Measurements from ENCODE around the gene SUPT16H. TPM values are rescaled to one million over a fixed set of nuclear protein-coding genes. Genes with fewer than 3 reads are reported as not detected.
"Not testable (repeated sequence)": the region's sequence is repeated elsewhere in the genome, so short reads cannot be mapped to it uniquely, and the experiment has no call there.

SUPT16H gene
- total RNA-seq, 2 donors from 2014 or later: 141 to 155 TPM

DNA sequence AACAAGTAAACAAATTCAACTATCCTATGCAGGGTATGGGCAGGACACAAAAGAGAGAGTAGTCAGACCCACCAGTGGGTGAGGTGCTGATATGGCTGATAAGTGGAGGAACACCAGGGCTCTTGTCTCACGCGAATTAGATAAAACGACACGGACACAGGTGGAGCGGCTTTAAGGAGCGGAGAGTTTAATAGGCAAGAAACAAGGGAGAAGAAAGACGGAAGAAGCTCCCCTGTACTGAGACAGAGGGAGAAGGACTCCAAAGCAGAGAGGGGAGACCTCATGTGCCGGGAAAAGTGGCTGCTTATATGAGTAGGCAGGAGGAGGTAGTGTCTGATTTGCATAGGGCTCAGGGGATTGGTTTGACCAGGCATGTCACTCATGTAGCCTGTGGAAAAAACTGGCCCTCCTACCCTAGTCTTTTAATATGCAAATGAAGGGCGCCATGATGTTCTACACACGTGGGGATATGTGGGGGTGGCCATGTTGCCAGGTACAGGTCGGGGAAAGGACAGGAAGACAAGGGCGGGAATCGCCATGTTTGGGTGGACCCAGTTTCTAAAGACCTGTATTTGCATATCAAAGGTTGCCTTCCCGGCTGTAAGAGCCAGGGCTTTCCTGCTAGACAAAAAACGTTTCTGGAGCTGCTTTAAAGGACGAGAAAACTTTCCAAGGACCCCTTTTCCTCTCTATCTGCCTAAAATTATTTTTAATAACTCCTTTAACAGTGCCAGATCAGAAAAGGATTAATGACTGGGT, 75.2 kb downstream of the SUPT16H start:
- Mint-ChIP-seq H3K4me1 (ENCODE audit: low read depth) (peaks cover 21% of the 10 kb centered on the region), H3K9me3 (no peaks in the 10 kb centered on the region), H3K36me3 (ENCODE audit: insufficient read depth in 2 of 2) (no peaks in the 10 kb centered on the region), H3K27me3 (ENCODE audit: low read depth) (no peaks in the 10 kb centered on the region), H3K27ac (peak overlapping the region; percentile 74), H3K4me3 (peak overlapping the region; percentile 75 to 82)
- DNase-seq: peak; percentile 78 to 88
- ATAC-seq (replicated peaks in 1 of 2): peak; percentile 93

GRCh38 chr14:21308132-21308478, 75.7 kb downstream of the SUPT16H start:
- Mint-ChIP-seq H3K4me1 (ENCODE audit: low read depth) (peaks cover 21% of the 10 kb centered on the region), H3K36me3 (ENCODE audit: insufficient read depth in 2 of 2) (no peaks in the 10 kb centered on the region), H3K27ac (peak overlapping the region; percentile 74), H3K27me3 (ENCODE audit: low read depth) (no peaks in the 10 kb centered on the region), H3K4me3 (peak overlapping the region; percentile 75 to 82), H3K9me3 (no peaks in the 10 kb centered on the region)
- no peak for DNase-seq
- ATAC-seq (replicated peaks in 1 of 2): no peak

DNA sequence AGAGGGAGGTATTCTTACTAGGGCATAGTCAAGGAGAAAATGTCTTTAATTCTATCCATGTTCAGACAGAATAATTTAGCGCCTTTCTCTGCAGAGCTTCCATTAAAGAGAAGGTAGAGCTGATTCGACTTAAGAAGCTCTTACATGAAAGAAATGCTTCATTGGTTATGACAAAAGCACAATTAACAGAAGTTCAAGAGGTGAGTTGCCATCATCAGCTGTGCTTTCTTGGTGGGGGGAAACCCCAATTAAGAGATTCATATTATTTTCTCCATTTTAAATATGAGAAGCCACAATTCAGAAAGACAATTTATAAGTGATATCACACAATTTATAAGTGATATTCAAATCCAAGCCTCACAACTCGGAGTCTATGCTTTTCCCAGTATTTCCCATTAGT, 76.2 kb downstream of the SUPT16H start:
- peak overlapping the region; percentile 75 to 82 for H3K4me3 Mint-ChIP-seq
- H3K27me3 Mint-ChIP-seq (ENCODE audit: low read depth): no peaks in the 10 kb centered on the region
- H3K36me3 Mint-ChIP-seq (ENCODE audit: insufficient read depth in 2 of 2): no peaks in the 10 kb centered on the region
- H3K27ac Mint-ChIP-seq: no peak overlapping the region
- H3K4me1 Mint-ChIP-seq (ENCODE audit: low read depth): peaks cover 21% of the 10 kb centered on the region
- H3K9me3 Mint-ChIP-seq: no peaks in the 10 kb centered on the region
- ATAC-seq (replicated peaks in 1 of 2): no peak
- DNase-seq: no peak

DNA sequence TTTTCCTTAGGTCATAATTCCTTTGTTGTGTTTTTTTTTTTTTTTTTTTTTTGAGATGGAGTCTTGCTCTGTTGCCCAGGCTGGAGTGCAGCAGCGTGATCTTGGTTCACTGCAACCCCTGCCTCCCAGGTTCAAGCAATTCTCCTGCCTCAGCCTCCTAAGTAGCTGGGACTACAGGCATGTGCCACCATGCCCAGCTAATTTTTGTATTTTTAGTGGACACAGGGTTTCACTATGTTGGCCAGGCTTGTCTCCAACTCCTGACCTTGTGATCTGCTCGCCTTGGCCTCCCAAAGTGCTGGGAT, 81.0 kb downstream of the SUPT16H start:
- not testable (repeated sequence) for H3K4me1 Mint-ChIP-seq (ENCODE audit: low read depth); H3K4me3 Mint-ChIP-seq; H3K36me3 Mint-ChIP-seq (ENCODE audit: insufficient read depth in 2 of 2); ATAC-seq (replicated peaks in 1 of 2); DNase-seq; H3K9me3 Mint-ChIP-seq; H3K27ac Mint-ChIP-seq; H3K27me3 Mint-ChIP-seq (ENCODE audit: low read depth)

GRCh38 chr14:21302013-21302835, 81.6 kb downstream of the SUPT16H start:
- Mint-ChIP-seq H3K4me1 (ENCODE audit: low read depth) (peaks cover 6% of the 10 kb centered on the region), H3K27me3 (ENCODE audit: low read depth) (no peaks in the 10 kb centered on the region), H3K36me3 (ENCODE audit: insufficient read depth in 2 of 2) (no peaks in the 10 kb centered on the region), H3K27ac (no peak overlapping the region), H3K9me3 (no peaks in the 10 kb centered on the region), H3K4me3 (peak overlapping the region in 1 of 2 donors; percentile 28)
- ATAC-seq (replicated peaks in 1 of 2) (no peak), DNase-seq (no peak)

Other genes starting within 250 kb of the SUPT16H start
- gene OR5AU1, start 228.0 kb downstream of the SUPT16H start, total RNA-seq: not detected
- gene HNRNPC, start 114.6 kb downstream of the SUPT16H start, total RNA-seq: 1,000 to 10,000 TPM; 1,220 to 1,492 TPM
- gene RPGRIP1, start 103.9 kb downstream of the SUPT16H start, total RNA-seq: not detected
- 100 to 1,000 TPM; 102 to 107 TPM for gene CHD8, start 72.1 kb upstream of the SUPT16H start, total RNA-seq
- gene RAB2B, start 92.9 kb upstream of the SUPT16H start, total RNA-seq: 10 to 100 TPM; 44.5 to 45.4 TPM
- gene TOX4, start 93.2 kb upstream of the SUPT16H start, total RNA-seq: 10 to 100 TPM; 68.9 to 72.4 TPM
- gene METTL3, start 127.3 kb upstream of the SUPT16H start, total RNA-seq: 10 to 100 TPM; 62.1 to 71.0 TPM
- 1 to 10 TPM; 5.3 TPM for gene SALL2, start 142.3 kb upstream of the SUPT16H start, total RNA-seq
- not detected for gene OR10G3, start 196.1 kb upstream of the SUPT16H start, total RNA-seq

Data from activated T-cell treated with anti-CD3 and anti-CD28 coated beads, Interleukin-2, amount 50 U/mL, for 72 hours (primary cell).